ENCODE data around the gene CTF1.
A peak's percentile ranks its signal among the peaks of the same experiment; 100 is the strongest.

DNA sequence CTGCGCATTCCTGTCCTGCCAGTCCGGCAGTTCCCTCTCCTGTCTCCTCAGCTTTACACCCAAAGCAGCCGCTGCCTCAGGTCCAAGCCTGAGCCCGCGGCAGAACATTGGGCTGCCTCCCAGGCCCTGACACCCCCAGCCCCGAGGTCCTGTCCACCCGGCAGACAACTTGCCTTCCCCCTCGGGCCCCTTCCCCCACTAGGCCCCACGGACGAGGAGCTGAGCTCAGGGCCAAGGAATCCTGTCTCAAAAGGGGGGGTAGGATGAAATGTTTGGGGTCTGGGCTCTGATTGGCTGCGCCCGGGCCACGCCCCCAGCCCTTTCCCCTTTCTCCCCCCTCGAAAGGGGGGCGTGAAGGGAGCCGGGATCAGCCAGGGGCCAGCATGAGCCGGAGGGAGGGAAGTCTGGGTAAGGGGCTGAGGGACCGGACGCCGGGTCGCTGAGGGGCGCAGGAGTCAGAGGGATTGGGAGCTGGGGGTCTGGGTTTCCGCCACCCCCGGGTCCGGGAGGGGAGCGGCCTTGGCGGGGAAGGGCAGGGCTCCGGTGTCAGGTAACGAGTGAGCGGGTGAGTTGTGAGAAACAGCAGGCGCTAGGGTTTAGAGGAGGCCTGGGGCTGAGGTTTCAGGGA is at the start of gene CTF1:
- TF ChIP-seq, protein P1, sequence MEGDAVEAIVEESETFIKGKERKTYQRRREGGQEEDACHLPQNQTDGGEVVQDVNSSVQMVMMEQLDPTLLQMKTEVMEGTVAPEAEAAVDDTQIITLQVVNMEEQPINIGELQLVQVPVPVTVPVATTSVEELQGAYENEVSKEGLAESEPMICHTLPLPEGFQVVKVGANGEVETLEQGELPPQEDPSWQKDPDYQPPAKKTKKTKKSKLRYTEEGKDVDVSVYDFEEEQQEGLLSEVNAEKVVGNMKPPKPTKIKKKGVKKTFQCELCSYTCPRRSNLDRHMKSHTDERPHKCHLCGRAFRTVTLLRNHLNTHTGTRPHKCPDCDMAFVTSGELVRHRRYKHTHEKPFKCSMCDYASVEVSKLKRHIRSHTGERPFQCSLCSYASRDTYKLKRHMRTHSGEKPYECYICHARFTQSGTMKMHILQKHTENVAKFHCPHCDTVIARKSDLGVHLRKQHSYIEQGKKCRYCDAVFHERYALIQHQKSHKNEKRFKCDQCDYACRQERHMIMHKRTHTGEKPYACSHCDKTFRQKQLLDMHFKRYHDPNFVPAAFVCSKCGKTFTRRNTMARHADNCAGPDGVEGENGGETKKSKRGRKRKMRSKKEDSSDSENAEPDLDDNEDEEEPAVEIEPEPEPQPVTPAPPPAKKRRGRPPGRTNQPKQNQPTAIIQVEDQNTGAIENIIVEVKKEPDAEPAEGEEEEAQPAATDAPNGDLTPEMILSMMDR (IDR thresholded peaks at IDR 0.05) = no peak
- peak in 1 of 2 donors; percentile 54 for TF ChIP-seq POLR2A (IDR thresholded peaks at IDR 0.05)

All from adrenal gland (tissue), 5 donors.